ENCODE data around the gene CASKIN1. TPM values are rescaled to one million over a fixed set of nuclear protein-coding genes. Genes with fewer than 3 reads are reported as not detected.

CASKIN1 gene
- total RNA-seq, 5 donors from 2014 or later (not counting 1 experiment from before 2014, with no cell fraction given), result 0.06 to 0.47 TPM; not detected in 3

- Mint-ChIP-seq H3K4me3 (peak overlapping the region; percentile 41 to 72 (median 53)), H3K27ac (no peak overlapping the region), H3K4me1 (peaks cover 0 to 8% (median 4%) of the 10 kb centered on the region in 3 donors), H3K36me3 (no peaks in the 10 kb centered on the region), H3K9me3 (no peaks in the 10 kb centered on the region), H3K27me3 (peaks cover 11 to 35% of the 10 kb centered on the region in 2 donors)
- H3K4me3 ChIP-seq (ENCODE audit: control insufficient read depth in 1 of 2, extremely low read depth in 1 of 2, low read length in 1 of 2), result no peak overlapping the region
- no peak overlapping the region for H3K27ac ChIP-seq (ENCODE audit: low read length)
- no peaks in the 10 kb centered on the region for H3K36me3 ChIP-seq (ENCODE audit: control insufficient read depth in 2 of 2, extremely low read depth in 1 of 2, insufficient read depth in 1 of 2, low read length in 1 of 2)
- DNase-seq (no peak), ATAC-seq (replicated peaks in 1 of 4) (no peak)
- peaks cover 3 to 58% of the 10 kb centered on the region in 2 experiments for H3K27me3 ChIP-seq (replicated peaks in 1 of 2; ENCODE audit: control insufficient read depth in 2 of 2, extremely low read depth in 1 of 2, insufficient read depth in 2 of 2, low read length in 1 of 2)
- ChIA-PET POLR2A (no interaction called here), CTCF (no interaction called here)
- peaks cover 0 to 18% of the 10 kb centered on the region in 2 experiments for H3K4me1 ChIP-seq (ENCODE audit: control insufficient read depth in 1 of 2, extremely low read depth in 1 of 2, insufficient read depth in 2 of 2, low read length in 2 of 2)
- WGBS (ENCODE audit: insufficient coverage), result 28% methylated on average over 22 of the region's 32 CpGs
- no peaks in the 10 kb centered on the region for H3K9me3 ChIP-seq
These were observed 641 bp upstream of the CASKIN1 start for GRCh38 chr16:2196981-2197511.

DNA sequence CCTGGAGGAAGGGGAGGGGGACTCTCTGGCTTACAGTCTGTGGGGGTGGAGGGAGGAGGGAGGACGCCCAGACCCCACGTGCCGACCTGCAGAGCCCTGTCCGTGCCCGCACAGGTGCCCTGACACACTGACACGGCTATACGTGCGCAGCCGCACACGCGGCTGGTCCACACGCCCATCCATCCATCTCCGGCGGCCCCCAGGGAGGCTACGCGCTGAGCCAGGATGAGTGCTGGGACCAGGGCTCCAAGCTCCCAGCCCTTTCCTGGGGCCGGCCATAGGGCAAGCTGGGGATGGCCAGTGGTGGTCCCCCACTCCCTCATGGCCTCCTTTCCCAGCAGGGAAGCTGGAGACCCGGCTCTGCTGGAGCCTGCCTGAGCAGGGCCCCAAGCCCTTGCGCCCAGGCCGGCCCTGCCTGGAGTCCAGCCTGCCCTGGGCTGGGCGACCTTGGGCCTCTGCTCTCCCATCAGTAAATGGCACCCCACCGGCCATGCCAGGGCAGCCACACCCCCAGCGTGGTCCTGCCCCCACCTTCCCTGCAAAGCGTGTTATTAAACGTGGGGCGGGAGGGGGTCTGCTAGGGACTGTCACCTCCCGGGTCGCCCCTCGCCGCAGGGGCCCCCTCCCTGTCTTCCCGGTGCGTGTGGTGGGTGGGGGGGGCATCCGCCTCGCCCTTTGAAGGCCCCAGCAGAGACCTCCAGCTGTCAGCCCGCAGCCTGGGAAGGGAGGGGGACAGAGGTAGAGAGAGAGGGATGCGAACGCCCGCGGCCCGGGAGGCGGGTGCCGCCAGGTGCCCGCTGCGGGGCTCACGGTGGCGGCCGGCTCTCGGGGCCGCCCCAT, 863 bp downstream of the CASKIN1 start:
- Histone ChIP-seq H3K36me3 (ENCODE audit: control insufficient read depth in 2 of 2, extremely low read depth in 1 of 2, insufficient read depth in 1 of 2, low read length in 1 of 2) (no peaks in the 10 kb centered on the region), H3K4me1 (ENCODE audit: control insufficient read depth in 1 of 2, extremely low read depth in 1 of 2, insufficient read depth in 2 of 2, low read length in 2 of 2) (peaks cover 0 to 18% of the 10 kb centered on the region in 2 experiments), H3K27me3 (replicated peaks in 1 of 2; ENCODE audit: control insufficient read depth in 2 of 2, extremely low read depth in 1 of 2, insufficient read depth in 2 of 2, low read length in 1 of 2) (peaks cover 3 to 58% of the 10 kb centered on the region in 2 experiments), H3K27ac (ENCODE audit: low read length) (no peak overlapping the region), H3K4me3 (ENCODE audit: control insufficient read depth in 1 of 2, extremely low read depth in 1 of 2, low read length in 1 of 2) (peak overlapping the region in 1 of 2 donors; percentile 29), H3K9me3 (no peaks in the 10 kb centered on the region)
- H3K27ac Mint-ChIP-seq, result no peak overlapping the region
- CTCF ChIA-PET, result interaction anchor here in 1 of 2 donors (0.5 to 1.1 kb wide), 2 partner anchors 59 to 306 kb away, joined by 5 to 7 read pairs; no protein-coding TSS in a partner anchor
- ATAC-seq (replicated peaks in 1 of 4) (peak; percentile 13 to 39 (median 29)), DNase-seq (peak in 2 of 35 experiments; percentile 12 to 19)
- peaks cover 0 to 8% (median 4%) of the 10 kb centered on the region in 3 donors for H3K4me1 Mint-ChIP-seq
- H3K36me3 Mint-ChIP-seq, result no peaks in the 10 kb centered on the region
- POLR2A ChIA-PET, result interaction anchor here (0.6 to 1.1 kb wide), 2 partner anchors 221 to 306 kb away, joined by 3 read pairs; no protein-coding TSS in a partner anchor
- H3K9me3 Mint-ChIP-seq, result no peaks in the 10 kb centered on the region
- H3K4me3 Mint-ChIP-seq, result peak overlapping the region in 2 of 3 donors; percentile 37 to 61
- peaks cover 11 to 35% of the 10 kb centered on the region in 2 donors for H3K27me3 Mint-ChIP-seq
- WGBS (ENCODE audit: insufficient coverage), result 3% methylated on average over 36 of the region's 49 CpGs

GRCh38 chr16:2194852-2195321, 1.5 kb downstream of the CASKIN1 start:
- 40% methylated on average over 5 of the region's 10 CpGs for WGBS (ENCODE audit: insufficient coverage)
- ATAC-seq (replicated peaks in 1 of 4), result peak; percentile 69 to 80 (median 78)

DNA sequence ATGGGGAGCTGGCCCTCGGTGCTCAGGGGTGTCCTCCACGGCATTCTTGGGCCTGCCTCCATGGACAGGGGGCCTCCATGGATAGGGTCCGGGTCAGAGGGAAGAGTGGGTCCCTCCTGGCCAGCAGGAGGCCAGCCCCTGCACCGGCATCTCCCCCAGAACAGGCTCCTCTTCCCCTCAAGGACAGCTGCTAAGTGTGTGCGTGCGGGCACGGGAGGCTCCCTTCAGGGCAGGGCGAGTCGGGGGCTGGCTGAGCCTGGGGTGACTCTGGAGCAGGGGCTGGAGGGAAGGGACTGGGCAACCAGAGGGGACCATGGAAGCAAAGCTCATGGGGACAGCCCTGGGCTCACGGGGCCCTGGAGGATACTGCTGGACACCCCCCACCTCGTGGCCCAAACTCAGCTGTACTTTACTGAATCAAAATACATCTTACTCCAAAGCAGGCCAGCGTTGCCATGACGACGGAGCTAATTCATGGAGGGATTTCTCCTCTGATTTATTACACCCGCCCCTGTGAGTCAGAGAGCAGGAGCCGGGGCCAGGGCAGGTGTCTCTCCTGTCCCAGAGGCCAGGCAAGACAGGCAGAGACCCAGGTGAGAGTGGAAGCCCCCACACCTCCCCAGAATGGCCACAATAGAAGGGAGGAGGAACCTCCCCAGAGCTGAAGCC, 2.1 kb downstream of the CASKIN1 start:
- Mint-ChIP-seq H3K27ac (no peak overlapping the region), H3K9me3 (no peaks in the 10 kb centered on the region), H3K4me1 (peaks cover 0 to 8% (median 4%) of the 10 kb centered on the region in 3 donors), H3K36me3 (no peaks in the 10 kb centered on the region), H3K27me3 (peaks cover 11 to 29% of the 10 kb centered on the region in 2 donors), H3K4me3 (peak overlapping the region in 1 of 3 donors; percentile 61)
- ChIA-PET POLR2A (interaction anchor here in 1 of 2 donors (1.1 kb wide), 1 partner anchor 307 kb away, joined by 3 read pairs; no protein-coding TSS in a partner anchor), CTCF (interaction anchor here in 1 of 2 donors (0.9 to 1.1 kb wide), 2 partner anchors 64 to 307 kb away, joined by 3 to 5 read pairs; no protein-coding TSS in a partner anchor)
- ATAC-seq (replicated peaks in 1 of 4), result peak in 1 of 4 experiments; percentile 11
- Histone ChIP-seq H3K4me3 (ENCODE audit: control insufficient read depth in 1 of 2, extremely low read depth in 1 of 2, low read length in 1 of 2) (no peak overlapping the region), H3K4me1 (ENCODE audit: control insufficient read depth in 1 of 2, extremely low read depth in 1 of 2, insufficient read depth in 2 of 2, low read length in 2 of 2) (peaks cover 0 to 18% of the 10 kb centered on the region in 2 experiments), H3K27me3 (replicated peaks in 1 of 2; ENCODE audit: control insufficient read depth in 2 of 2, extremely low read depth in 1 of 2, insufficient read depth in 2 of 2, low read length in 1 of 2) (peaks cover 3 to 50% of the 10 kb centered on the region in 2 experiments), H3K27ac (ENCODE audit: low read length) (no peak overlapping the region), H3K36me3 (ENCODE audit: control insufficient read depth in 2 of 2, extremely low read depth in 1 of 2, insufficient read depth in 1 of 2, low read length in 1 of 2) (no peaks in the 10 kb centered on the region), H3K9me3 (no peaks in the 10 kb centered on the region)
- 54% methylated on average over 4 of the region's 16 CpGs for WGBS (ENCODE audit: insufficient coverage)
- DNase-seq, result peak in 1 of 35 experiments; percentile 22

More at GRCh38 chr16:2194852-2195321, 1.5 kb downstream of the CASKIN1 start:
- H3K36me3 Mint-ChIP-seq, result no peaks in the 10 kb centered on the region
- peaks cover 0 to 8% (median 4%) of the 10 kb centered on the region in 3 donors for H3K4me1 Mint-ChIP-seq
- POLR2A ChIA-PET, result interaction anchor here in 1 of 2 donors (1.1 kb wide), 1 partner anchor 306 kb away, joined by 3 read pairs; no protein-coding TSS in a partner anchor
- no peaks in the 10 kb centered on the region for H3K9me3 ChIP-seq
- H3K27me3 Mint-ChIP-seq, result peaks cover 11 to 29% of the 10 kb centered on the region in 2 donors
- no peaks in the 10 kb centered on the region for H3K36me3 ChIP-seq (ENCODE audit: control insufficient read depth in 2 of 2, extremely low read depth in 1 of 2, insufficient read depth in 1 of 2, low read length in 1 of 2)
- no peak overlapping the region for H3K4me3 ChIP-seq (ENCODE audit: control insufficient read depth in 1 of 2, extremely low read depth in 1 of 2, low read length in 1 of 2)
- H3K9me3 Mint-ChIP-seq, result no peaks in the 10 kb centered on the region
- DNase-seq, result peak in 30 of 35 experiments; percentile 16 to 78 (median 42)
- H3K4me1 ChIP-seq (ENCODE audit: control insufficient read depth in 1 of 2, extremely low read depth in 1 of 2, insufficient read depth in 2 of 2, low read length in 2 of 2), result peaks cover 0 to 18% of the 10 kb centered on the region in 2 experiments
- H3K27ac Mint-ChIP-seq, result no peak overlapping the region
- peaks cover 3 to 56% of the 10 kb centered on the region in 2 experiments for H3K27me3 ChIP-seq (replicated peaks in 1 of 2; ENCODE audit: control insufficient read depth in 2 of 2, extremely low read depth in 1 of 2, insufficient read depth in 2 of 2, low read length in 1 of 2)
- no peak overlapping the region for H3K27ac ChIP-seq (ENCODE audit: low read length)
- CTCF ChIA-PET, result interaction anchor here in 1 of 2 donors (0.5 to 1.1 kb wide), 3 partner anchors 60 to 306 kb away, joined by 3 to 7 read pairs (median 5); no protein-coding TSS in a partner anchor
- peak overlapping the region; percentile 7 to 61 (median 43) for H3K4me3 Mint-ChIP-seq

DNA sequence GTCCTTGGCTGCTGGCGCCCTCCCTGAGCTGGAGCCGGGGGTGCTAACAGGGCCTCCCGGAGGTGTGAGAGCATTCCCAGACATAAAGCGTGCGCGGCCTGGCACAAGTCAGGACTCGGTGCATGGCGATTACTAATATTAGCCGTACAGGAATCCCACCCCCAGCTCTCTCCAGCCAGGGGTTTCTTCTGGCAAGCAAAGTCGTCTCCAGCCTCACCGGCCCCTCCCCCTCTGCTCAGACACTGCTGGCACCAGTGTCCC, 5.0 kb downstream of the CASKIN1 start:
- H3K36me3 Mint-ChIP-seq, result no peaks in the 10 kb centered on the region
- peaks cover 0 to 8% (median 4%) of the 10 kb centered on the region in 3 donors for H3K4me1 Mint-ChIP-seq
- ATAC-seq (replicated peaks in 1 of 4), result no peak
- H3K4me3 ChIP-seq (ENCODE audit: control insufficient read depth in 1 of 2, extremely low read depth in 1 of 2, low read length in 1 of 2), result no peak overlapping the region
- 87% methylated on average over 11 of the region's 11 CpGs for WGBS (ENCODE audit: insufficient coverage)
- H3K27me3 ChIP-seq (replicated peaks in 1 of 2; ENCODE audit: control insufficient read depth in 2 of 2, extremely low read depth in 1 of 2, insufficient read depth in 2 of 2, low read length in 1 of 2), result peaks cover 0 to 31% of the 10 kb centered on the region in 2 experiments
- ChIA-PET POLR2A (no interaction called here), CTCF (no interaction called here)
- no peaks in the 10 kb centered on the region for H3K9me3 ChIP-seq
- H3K4me3 Mint-ChIP-seq, result no peak overlapping the region
- no peaks in the 10 kb centered on the region for H3K9me3 Mint-ChIP-seq
- H3K27ac Mint-ChIP-seq, result no peak overlapping the region
- no peak for DNase-seq
- H3K36me3 ChIP-seq (ENCODE audit: control insufficient read depth in 2 of 2, extremely low read depth in 1 of 2, insufficient read depth in 1 of 2, low read length in 1 of 2), result no peaks in the 10 kb centered on the region
- peaks cover 0 to 12% of the 10 kb centered on the region in 2 experiments for H3K4me1 ChIP-seq (ENCODE audit: control insufficient read depth in 1 of 2, extremely low read depth in 1 of 2, insufficient read depth in 2 of 2, low read length in 2 of 2)
- peaks cover 5 to 9% of the 10 kb centered on the region in 2 donors for H3K27me3 Mint-ChIP-seq
- H3K27ac ChIP-seq (ENCODE audit: low read length), result no peak overlapping the region
